Esophagus squamous epithelium (tissue), 4 donors: ENCODE results near the gene EPB41L4B.

Source experiments
- POLR2A ChIP-seq, 4 donors: fragments of 450-650 bp; IDR thresholded peaks; one replicate each; pipeline ENCODE4 v1.6.1; 2017; ENCODE audit warnings: antibody characterized with exemption in 4 of 4, mild to moderate bottlenecking in 4 of 4, moderate library complexity in 3 of 4
- TF ChIP-seq, protein P1 (sequence below), 6 experiments: fragments of 450-650 bp in 4 of 6; fragments of 200-600 bp in 2 of 6; sonication (generic) in 2 of 6; IDR thresholded peaks; one replicate each; pipeline ENCODE4 v1.5.1; 2016 to 2019; ENCODE audit warnings: antibody characterized with exemption in 6 of 6, mild to moderate bottlenecking in 4 of 6, moderate library complexity in 4 of 6

GRCh38 chr9:109213285-109214121 is 107.4 kb downstream of the EPB41L4B start:
- no peak for TF ChIP-seq POLR2A (IDR thresholded peaks at IDR 0.05)
- TF ChIP-seq, protein P1, sequence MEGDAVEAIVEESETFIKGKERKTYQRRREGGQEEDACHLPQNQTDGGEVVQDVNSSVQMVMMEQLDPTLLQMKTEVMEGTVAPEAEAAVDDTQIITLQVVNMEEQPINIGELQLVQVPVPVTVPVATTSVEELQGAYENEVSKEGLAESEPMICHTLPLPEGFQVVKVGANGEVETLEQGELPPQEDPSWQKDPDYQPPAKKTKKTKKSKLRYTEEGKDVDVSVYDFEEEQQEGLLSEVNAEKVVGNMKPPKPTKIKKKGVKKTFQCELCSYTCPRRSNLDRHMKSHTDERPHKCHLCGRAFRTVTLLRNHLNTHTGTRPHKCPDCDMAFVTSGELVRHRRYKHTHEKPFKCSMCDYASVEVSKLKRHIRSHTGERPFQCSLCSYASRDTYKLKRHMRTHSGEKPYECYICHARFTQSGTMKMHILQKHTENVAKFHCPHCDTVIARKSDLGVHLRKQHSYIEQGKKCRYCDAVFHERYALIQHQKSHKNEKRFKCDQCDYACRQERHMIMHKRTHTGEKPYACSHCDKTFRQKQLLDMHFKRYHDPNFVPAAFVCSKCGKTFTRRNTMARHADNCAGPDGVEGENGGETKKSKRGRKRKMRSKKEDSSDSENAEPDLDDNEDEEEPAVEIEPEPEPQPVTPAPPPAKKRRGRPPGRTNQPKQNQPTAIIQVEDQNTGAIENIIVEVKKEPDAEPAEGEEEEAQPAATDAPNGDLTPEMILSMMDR (IDR thresholded peaks at IDR 0.05) = no peak
